Astrocyte (in vitro differentiated cells and primary cell): Measurements from ENCODE around the gene NPHP4.

ENCODE experiments used
- EZH2 ChIP-seq: IDR thresholded peaks from 2 replicates; pipeline ENCODE4 v1.6.1; 2012; ENCODE audit warnings: mild to moderate bottlenecking, low read length, inconsistent platforms; ENCODE audit not compliant: insufficient read depth
- TF ChIP-seq, protein P1 (sequence below): IDR thresholded peaks from 2 replicates; pipeline ENCODE4 v1.5.1; 2011; ENCODE audit warnings: low read depth, mild to moderate bottlenecking, inconsistent platforms, low read length, moderate library complexity; ENCODE audit not compliant: insufficient read depth

DNA sequence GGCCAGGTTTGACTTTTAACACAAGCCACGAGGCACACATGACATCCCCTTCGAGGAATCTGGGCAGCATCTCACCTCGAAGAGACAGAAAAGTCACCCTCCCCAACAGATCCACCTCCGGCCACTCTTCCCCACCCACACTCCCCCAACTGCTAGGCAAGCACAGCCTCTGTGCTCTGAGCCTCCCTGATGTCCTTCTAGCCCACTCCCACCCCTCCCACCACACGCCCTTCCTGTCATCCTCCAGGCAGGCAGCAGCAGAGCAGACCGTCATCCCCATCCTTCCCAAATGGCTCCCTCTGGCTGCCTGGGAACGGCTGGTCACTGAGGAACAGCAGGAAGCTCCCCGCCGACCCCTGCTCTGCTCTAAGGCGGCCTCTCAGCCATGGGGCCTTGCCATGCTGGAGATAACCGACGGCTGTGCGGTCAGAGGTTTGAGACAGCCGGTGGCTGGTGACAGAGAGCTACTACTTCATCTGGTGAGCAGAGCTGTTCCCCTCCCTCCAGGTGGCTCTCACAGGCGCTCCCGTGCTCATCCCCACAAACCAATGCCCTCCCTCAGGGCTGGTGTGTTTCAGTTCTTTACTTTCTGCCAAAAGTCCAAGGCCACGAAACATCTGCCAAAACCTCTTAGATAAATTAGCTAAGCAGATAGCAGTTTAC lies 25.6 kb downstream of the NPHP4 start:
- no peak for TF ChIP-seq EZH2
- TF ChIP-seq, protein P1, sequence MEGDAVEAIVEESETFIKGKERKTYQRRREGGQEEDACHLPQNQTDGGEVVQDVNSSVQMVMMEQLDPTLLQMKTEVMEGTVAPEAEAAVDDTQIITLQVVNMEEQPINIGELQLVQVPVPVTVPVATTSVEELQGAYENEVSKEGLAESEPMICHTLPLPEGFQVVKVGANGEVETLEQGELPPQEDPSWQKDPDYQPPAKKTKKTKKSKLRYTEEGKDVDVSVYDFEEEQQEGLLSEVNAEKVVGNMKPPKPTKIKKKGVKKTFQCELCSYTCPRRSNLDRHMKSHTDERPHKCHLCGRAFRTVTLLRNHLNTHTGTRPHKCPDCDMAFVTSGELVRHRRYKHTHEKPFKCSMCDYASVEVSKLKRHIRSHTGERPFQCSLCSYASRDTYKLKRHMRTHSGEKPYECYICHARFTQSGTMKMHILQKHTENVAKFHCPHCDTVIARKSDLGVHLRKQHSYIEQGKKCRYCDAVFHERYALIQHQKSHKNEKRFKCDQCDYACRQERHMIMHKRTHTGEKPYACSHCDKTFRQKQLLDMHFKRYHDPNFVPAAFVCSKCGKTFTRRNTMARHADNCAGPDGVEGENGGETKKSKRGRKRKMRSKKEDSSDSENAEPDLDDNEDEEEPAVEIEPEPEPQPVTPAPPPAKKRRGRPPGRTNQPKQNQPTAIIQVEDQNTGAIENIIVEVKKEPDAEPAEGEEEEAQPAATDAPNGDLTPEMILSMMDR, result no peak
